ENCODE results near the gene CDHR5. TPM values are rescaled to one million over a fixed set of nuclear protein-coding genes. Genes with fewer than 3 reads are reported as not detected.

CDHR5 gene
- total and polyA plus RNA-seq, 2 donors (not counting 1 experiment from before 2014, with no cell fraction given) = not detected

DNA sequence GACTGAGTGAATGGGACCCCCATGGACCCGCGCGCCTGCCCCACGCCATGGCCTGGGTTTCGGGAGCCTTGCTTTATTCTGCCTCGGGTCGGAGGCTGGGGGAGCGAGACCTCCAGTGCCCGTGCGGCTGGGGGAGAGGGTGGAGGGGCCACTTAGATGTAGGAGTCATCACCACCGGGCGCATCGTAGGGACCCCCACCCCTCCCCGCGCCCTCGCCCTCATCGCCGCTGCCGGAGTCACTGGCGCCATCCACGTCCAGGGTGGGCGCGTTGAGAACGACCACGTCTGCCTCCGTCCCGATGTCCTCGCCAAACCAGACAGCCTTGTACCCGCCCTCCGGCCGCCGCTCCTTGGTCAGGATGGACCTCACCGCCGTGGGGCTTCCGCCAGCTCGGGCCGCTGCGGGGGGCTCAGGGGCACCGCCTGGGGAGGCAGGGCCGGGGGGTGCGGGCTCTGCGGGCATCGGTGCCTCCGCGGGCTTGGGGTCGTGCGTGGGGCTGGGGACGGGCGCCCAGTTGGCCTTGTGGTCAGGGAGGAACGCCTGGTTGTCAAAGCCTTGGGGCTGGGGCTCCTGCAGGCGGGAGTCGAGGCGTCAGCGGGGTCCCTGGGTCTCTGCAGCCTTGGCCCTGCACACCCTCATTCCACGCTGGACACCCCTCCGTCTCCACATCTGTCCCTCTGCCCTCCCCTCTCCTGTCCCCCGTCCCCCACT is 7.4 kb downstream of the CDHR5 start:
- Histone ChIP-seq H3K27me3 (ENCODE audit: control insufficient read depth, insufficient read depth, low read length) (no peaks in the 10 kb centered on the region), H3K79me2 (ENCODE audit: control insufficient read depth, insufficient read depth, low read length) (no peaks in the 10 kb centered on the region), H4K20me1 (ENCODE audit: control insufficient read depth, extremely low read depth, insufficient read depth, low read length) (no peaks in the 10 kb centered on the region), H2AFZ (ENCODE audit: low read length) (no peak overlapping the region), H3K9ac (ENCODE audit: insufficient read depth, low read length) (no peak overlapping the region), H3K4me3 (replicated peaks in 1 of 4; ENCODE audit: control extremely low read depth in 1 of 4, insufficient read depth in 1 of 4, low read depth in 3 of 4, low read length in 4 of 4) (no peak overlapping the region), H3K36me3 (ENCODE audit: control insufficient read depth, insufficient read depth, low read length) (peaks cover 16% of the 10 kb centered on the region), H3K9me3 (ENCODE audit: control insufficient read depth, insufficient read depth, low read depth, low read length) (no peaks in the 10 kb centered on the region), H3K27ac (ENCODE audit: insufficient read depth, low read length) (no peak overlapping the region), H3K4me1 (ENCODE audit: control insufficient read depth, extremely low read depth, insufficient read depth, low read length) (no peaks in the 10 kb centered on the region), H3K4me2 (ENCODE audit: extremely low read depth, insufficient read depth, low read length) (no peak overlapping the region)
- TF ChIP-seq, protein P1, sequence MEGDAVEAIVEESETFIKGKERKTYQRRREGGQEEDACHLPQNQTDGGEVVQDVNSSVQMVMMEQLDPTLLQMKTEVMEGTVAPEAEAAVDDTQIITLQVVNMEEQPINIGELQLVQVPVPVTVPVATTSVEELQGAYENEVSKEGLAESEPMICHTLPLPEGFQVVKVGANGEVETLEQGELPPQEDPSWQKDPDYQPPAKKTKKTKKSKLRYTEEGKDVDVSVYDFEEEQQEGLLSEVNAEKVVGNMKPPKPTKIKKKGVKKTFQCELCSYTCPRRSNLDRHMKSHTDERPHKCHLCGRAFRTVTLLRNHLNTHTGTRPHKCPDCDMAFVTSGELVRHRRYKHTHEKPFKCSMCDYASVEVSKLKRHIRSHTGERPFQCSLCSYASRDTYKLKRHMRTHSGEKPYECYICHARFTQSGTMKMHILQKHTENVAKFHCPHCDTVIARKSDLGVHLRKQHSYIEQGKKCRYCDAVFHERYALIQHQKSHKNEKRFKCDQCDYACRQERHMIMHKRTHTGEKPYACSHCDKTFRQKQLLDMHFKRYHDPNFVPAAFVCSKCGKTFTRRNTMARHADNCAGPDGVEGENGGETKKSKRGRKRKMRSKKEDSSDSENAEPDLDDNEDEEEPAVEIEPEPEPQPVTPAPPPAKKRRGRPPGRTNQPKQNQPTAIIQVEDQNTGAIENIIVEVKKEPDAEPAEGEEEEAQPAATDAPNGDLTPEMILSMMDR (conservative IDR thresholded peaks at IDR 0.05 in 1 of 2, IDR thresholded peaks at IDR 0.05 in 1 of 2; ENCODE audit: low read depth in 1 of 2, low read length in 2 of 2) = no peak
- no peak for TF ChIP-seq EZH2 (IDR thresholded peaks at IDR 0.05; ENCODE audit: low read length, missing control alignments)
- DNase-seq (ENCODE audit: low read depth in 2 of 2) = no peak

GRCh38 chr11:616320-617198 is 8.2 kb downstream of the CDHR5 start:
- no peaks in the 10 kb centered on the region for H3K27me3 ChIP-seq (ENCODE audit: control insufficient read depth, insufficient read depth, low read length)
- peak overlapping the region; percentile 73 for H3K27ac ChIP-seq (ENCODE audit: insufficient read depth, low read length)
- no peaks in the 10 kb centered on the region for H3K9me3 ChIP-seq (ENCODE audit: control insufficient read depth, insufficient read depth, low read depth, low read length)
- no peaks in the 10 kb centered on the region for H3K79me2 ChIP-seq (ENCODE audit: control insufficient read depth, insufficient read depth, low read length)
- no peak overlapping the region for H3K4me3 ChIP-seq (replicated peaks in 1 of 4; ENCODE audit: control extremely low read depth in 1 of 4, insufficient read depth in 1 of 4, low read depth in 3 of 4, low read length in 4 of 4)
- no peak overlapping the region for H3K9ac ChIP-seq (ENCODE audit: insufficient read depth, low read length)
- H2AFZ ChIP-seq (ENCODE audit: low read length) = no peak overlapping the region
- no peaks in the 10 kb centered on the region for H3K4me1 ChIP-seq (ENCODE audit: control insufficient read depth, extremely low read depth, insufficient read depth, low read length)
- no peak for DNase-seq (ENCODE audit: low read depth in 2 of 2)
- H4K20me1 ChIP-seq (ENCODE audit: control insufficient read depth, extremely low read depth, insufficient read depth, low read length) = no peaks in the 10 kb centered on the region
- TF ChIP-seq, protein P1 (conservative IDR thresholded peaks at IDR 0.05 in 1 of 2, IDR thresholded peaks at IDR 0.05 in 1 of 2; ENCODE audit: low read depth in 1 of 2, low read length in 2 of 2) = no peak
- no peak for TF ChIP-seq EZH2 (IDR thresholded peaks at IDR 0.05; ENCODE audit: low read length, missing control alignments)
- H3K36me3 ChIP-seq (ENCODE audit: control insufficient read depth, insufficient read depth, low read length) = peaks cover 18% of the 10 kb centered on the region
- peak overlapping the region; percentile 71 for H3K4me2 ChIP-seq (ENCODE audit: extremely low read depth, insufficient read depth, low read length)

Data from fibroblast of lung (primary cell).